ENCODE results near the gene MAPRE3.
A peak's percentile ranks its signal among the peaks of the same experiment; 100 is the strongest.

MAPRE3 gene

GRCh38 chr2:27069436-27069835 is 99.0 kb downstream of the MAPRE3 start:
- Mint-ChIP-seq H3K27me3 (ENCODE audit: low read depth, poor library complexity) (peaks cover 3% of the 10 kb centered on the region), H3K4me3 (peak overlapping the region; percentile 99), H3K27ac (peak overlapping the region; percentile 44), H3K4me1 (peaks cover 56% of the 10 kb centered on the region), H3K9me3 (no peaks in the 10 kb centered on the region), H3K36me3 (ENCODE audit: low read depth) (peaks cover 61% of the 10 kb centered on the region)
- no peak for DNase-seq
- TF ChIP-seq, protein P1, sequence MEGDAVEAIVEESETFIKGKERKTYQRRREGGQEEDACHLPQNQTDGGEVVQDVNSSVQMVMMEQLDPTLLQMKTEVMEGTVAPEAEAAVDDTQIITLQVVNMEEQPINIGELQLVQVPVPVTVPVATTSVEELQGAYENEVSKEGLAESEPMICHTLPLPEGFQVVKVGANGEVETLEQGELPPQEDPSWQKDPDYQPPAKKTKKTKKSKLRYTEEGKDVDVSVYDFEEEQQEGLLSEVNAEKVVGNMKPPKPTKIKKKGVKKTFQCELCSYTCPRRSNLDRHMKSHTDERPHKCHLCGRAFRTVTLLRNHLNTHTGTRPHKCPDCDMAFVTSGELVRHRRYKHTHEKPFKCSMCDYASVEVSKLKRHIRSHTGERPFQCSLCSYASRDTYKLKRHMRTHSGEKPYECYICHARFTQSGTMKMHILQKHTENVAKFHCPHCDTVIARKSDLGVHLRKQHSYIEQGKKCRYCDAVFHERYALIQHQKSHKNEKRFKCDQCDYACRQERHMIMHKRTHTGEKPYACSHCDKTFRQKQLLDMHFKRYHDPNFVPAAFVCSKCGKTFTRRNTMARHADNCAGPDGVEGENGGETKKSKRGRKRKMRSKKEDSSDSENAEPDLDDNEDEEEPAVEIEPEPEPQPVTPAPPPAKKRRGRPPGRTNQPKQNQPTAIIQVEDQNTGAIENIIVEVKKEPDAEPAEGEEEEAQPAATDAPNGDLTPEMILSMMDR (IDR thresholded peaks at IDR 0.05): no peak

GRCh38 chr2:27069961-27070618 is 99.7 kb downstream of the MAPRE3 start:
- Mint-ChIP-seq H3K9me3 (no peaks in the 10 kb centered on the region), H3K27me3 (ENCODE audit: low read depth, poor library complexity) (peaks cover 3% of the 10 kb centered on the region), H3K36me3 (ENCODE audit: low read depth) (peaks cover 55% of the 10 kb centered on the region), H3K4me1 (peaks cover 62% of the 10 kb centered on the region), H3K4me3 (peak overlapping the region; percentile 99), H3K27ac (peak overlapping the region; percentile 44)
- TF ChIP-seq, protein P1 (IDR thresholded peaks at IDR 0.05): no peak
- DNase-seq: no peak

- Mint-ChIP-seq H3K27ac (peak overlapping the region; percentile 98), H3K27me3 (ENCODE audit: low read depth, poor library complexity) (peaks cover 3% of the 10 kb centered on the region), H3K4me1 (peaks cover 67% of the 10 kb centered on the region), H3K36me3 (ENCODE audit: low read depth) (peaks cover 48% of the 10 kb centered on the region), H3K4me3 (peak overlapping the region; percentile 99), H3K9me3 (no peaks in the 10 kb centered on the region)
- DNase-seq: no peak
- TF ChIP-seq, protein P1 (IDR thresholded peaks at IDR 0.05): no peak
Observed at GRCh38 chr2:27070653-27071276, 100.3 kb downstream of the MAPRE3 start.

DNA sequence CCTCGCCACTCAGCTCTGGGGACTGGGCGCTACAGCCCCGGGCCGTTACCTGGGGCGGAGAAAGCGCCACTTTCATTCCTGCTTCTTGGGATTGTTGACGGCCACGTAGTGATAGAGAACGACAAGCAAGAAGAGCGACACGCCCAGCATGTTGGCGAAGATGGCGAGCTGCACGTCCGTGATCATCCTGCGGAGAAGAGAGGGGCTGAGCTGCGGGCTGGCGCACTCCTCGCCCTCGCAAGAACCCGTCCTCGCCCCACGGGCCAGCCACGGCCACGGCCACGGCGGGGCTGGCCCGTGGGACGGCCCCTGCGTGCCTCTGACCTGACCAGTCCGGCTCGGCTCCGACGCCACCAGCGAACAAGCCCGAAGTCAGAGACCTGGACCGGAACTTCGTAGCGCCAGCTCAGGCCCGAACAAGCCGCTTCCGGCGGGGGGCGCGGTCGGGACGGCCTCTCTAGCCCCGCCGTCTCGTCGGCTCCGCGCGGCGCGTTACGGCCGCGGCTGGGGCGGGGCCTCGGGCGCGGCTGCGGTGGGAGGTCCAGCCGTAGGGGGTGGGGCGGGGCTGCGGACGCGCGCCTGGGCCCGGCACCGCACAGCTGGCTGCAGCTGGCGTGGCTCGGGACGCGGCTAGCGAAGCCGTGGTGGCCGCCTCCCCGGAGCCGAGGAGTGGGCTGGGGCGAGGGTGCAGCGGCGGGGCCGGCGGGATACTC is 101.0 kb downstream of the MAPRE3 start, which contains the start of gene OST4:
Gene OST4 (minus strand): TSS at position 378 of the 713 bp plus-strand sequence.
- H3K4me1 Mint-ChIP-seq: peaks cover 73% of the 10 kb centered on the region
- no peaks in the 10 kb centered on the region for H3K9me3 Mint-ChIP-seq

DNA sequence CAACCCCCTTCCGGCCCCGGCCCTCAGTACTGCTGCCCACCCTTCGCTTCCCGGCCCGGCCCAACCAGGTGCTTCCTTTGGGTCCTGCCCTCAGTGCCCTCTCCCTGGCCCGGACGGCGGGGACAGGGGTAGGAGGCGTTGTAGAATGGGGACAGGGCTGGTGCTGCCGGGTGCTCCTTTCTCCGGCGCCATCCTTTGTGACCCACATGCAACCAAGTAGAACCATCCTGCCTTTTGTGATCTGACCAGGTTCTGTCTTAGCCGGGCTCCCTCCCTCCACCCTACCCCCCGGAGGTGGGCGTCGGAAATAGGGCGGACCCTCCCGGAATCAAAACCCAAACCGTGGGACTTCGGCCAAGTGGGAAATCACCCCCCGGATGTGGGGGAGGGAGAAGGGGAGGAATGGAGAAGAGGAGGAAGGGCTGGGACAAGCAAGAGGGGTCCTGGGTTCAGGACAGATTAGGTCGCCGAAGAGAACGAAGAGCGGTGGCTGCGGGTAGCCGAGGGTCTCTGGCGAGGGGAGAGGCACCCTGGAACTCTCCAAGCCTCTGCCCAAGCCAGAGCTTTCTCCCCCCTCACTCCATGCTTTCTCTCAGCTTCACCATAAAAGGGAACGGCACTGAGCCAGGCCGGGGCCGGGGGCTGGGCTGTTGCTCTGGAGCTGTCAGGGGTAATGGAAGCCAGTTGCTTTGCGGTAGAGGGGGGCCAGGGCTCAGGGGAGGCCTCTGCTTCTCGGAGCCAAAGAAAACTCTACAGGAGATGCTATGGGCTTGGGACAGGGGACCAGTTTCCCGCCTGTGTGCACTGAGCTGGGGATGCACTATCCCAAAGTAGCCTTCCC is 101.8 kb downstream of the MAPRE3 start:
- DNase-seq: peak; percentile 64
- peaks cover 81% of the 10 kb centered on the region for H3K4me1 Mint-ChIP-seq

More for the DNA sequence above, 101.0 kb downstream of the MAPRE3 start, which contains the start of gene OST4:
- DNase-seq: peak; percentile 93
- TF ChIP-seq, protein P1 (IDR thresholded peaks at IDR 0.05): no peak
- Mint-ChIP-seq H3K27me3 (ENCODE audit: low read depth, poor library complexity) (peaks cover 3% of the 10 kb centered on the region), H3K27ac (peak within 1 kb of the TSS; percentile 98), H3K36me3 (ENCODE audit: low read depth) (peaks cover 43% of the 10 kb centered on the region), H3K4me3 (peak within 1 kb of the TSS; percentile 99)

More for the DNA sequence above, 101.8 kb downstream of the MAPRE3 start:
- TF ChIP-seq, protein P1 (IDR thresholded peaks at IDR 0.05): no peak
- Mint-ChIP-seq H3K27ac (peak overlapping the region; percentile 69), H3K36me3 (ENCODE audit: low read depth) (peaks cover 41% of the 10 kb centered on the region), H3K4me3 (peak overlapping the region; percentile 91), H3K27me3 (ENCODE audit: low read depth, poor library complexity) (peaks cover 3% of the 10 kb centered on the region), H3K9me3 (no peaks in the 10 kb centered on the region)

Data from nephron progenitor cell (in vitro differentiated cells).